ENCODE results near the gene STAT1.
"Not testable (repeated sequence)": the region's sequence is repeated elsewhere in the genome, so short reads cannot be mapped to it uniquely, and the experiment has no call there.

STAT1 gene

GRCh38 chr2:191006297-191006696, 7.7 kb downstream of the STAT1 start:
- DNase-seq, result no peak

DNA sequence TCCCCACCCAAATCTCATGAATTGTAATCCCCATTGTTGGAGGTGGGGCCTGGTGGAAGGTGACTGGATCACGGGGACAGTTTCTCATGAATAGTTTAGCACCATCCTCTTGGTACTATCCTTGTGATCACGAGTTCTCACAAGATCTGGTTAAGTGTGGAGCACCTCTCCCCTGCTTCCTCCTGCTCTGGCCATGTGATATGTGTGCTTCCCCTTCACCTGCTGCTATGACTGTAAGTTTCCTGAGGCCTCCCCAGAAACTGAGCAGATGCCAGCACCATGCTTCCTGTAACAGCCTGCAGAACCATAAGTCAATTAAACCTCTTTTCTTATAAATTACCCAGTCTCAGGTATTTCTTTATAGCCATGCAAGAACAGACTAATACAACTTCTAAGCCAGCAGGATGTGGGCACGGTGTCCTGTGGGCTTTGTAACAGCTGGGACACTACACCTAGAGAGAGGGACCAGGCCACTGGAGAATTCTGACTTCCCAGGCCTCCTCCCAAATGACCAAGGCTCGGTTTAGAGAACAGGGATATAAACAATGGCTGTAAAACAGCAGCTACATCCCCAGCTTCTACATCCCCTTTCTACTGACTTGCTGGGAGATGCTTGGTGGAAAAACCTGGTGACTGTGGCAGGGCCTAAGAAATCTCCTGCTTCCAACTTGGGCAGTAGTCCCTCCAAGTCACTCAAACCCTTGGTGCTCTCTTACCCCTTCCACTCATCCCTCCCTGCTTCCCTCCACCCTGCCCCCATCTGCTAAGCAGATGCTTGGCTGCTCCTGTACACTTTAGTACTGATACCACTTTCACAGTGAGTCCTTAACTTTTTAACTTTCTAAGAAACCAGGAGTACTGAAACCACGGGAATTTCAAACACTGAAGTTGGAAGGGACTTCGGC, 10.3 kb downstream of the STAT1 start:
- no peak for DNase-seq

- DNase-seq, result no peak
Measured at GRCh38 chr2:191001624-191002023, 12.3 kb downstream of the STAT1 start.

DNA sequence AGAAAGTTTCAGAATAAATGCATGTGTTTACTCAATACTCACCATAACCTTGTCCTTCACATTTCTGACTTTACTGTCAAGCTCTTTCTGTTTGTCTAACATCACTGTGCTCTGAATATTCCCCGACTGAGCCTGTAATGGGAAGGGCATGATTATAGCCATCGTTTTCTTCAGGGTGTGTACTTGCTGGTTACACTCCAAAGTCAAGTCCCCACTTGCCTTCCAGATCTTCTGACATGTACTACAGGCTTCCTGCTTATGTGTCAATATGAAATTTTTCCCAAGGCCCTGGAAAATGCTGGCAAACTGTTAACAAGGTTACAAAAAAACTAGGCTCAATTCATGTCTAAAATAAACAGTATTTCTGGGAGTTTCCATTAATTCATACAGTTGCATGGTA, 12.9 kb downstream of the STAT1 start:
- no peak for DNase-seq

DNA sequence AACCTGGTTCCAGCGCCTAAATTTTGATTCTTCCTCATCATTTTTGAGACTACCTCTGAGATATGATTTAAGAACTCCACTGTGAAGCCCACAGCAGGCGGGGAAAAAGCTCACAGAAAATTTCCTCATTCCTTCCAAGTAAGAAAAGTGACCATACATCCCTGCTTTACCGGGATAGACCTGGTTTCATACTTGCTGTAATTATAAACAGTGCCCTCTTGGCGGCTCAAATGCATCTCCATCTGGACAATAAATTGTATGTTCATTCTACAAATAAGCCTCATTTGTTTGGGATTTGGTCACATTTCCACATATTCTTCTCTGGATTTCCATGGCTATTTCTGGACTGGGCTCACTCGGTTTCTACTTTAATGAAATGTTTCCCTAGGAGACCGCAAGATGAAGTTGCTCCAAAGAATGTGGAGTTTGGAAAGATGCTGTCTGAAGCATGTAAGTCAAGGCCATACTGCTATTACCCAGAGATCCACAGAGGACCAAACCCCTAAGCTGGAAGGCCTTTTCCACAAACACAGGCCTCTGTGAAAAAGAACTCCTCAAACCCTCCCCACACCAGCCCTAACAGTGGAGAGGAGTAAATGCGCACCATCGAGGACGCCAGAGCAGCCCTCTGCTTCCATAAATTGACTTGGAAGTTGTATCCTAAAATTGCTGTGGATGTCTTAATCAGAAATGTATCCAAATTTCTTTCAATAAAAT, 13.9 kb downstream of the STAT1 start:
- DNase-seq, result no peak

- DNase-seq, result no peak
Measured at GRCh38 chr2:190999058-190999457, 14.9 kb downstream of the STAT1 start.

- DNase-seq, result no peak
Measured at GRCh38 chr2:190997526-190998113, 16.4 kb downstream of the STAT1 start.

DNA sequence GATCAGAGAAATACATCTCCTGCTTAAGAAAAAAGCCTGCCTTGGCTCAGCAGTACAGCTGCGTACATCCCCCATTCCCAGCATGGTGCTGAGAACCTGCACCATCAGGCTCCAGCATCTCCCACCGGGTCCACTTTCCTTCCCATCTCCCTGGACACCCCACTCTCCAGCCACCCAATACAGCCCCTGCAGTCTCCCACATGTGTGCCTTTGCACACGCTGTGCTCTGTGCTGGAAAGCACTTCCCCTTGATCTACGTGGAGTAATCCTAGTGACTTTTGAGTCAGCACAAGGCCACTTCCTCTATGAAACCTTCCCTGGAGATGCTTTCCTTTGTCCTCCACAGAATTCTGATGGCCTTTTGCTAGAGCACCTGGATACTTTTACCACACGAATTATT, 17.0 kb downstream of the STAT1 start:
- DNase-seq, result no peak

GRCh38 chr2:190996338-190996946, 17.5 kb downstream of the STAT1 start:
- no peak for DNase-seq

- not testable (repeated sequence) for DNase-seq
Measured at GRCh38 chr2:190995315-190995714, 18.7 kb downstream of the STAT1 start.

GRCh38 chr2:190994148-190994547, 19.8 kb downstream of the STAT1 start:
- no peak for DNase-seq

DNA sequence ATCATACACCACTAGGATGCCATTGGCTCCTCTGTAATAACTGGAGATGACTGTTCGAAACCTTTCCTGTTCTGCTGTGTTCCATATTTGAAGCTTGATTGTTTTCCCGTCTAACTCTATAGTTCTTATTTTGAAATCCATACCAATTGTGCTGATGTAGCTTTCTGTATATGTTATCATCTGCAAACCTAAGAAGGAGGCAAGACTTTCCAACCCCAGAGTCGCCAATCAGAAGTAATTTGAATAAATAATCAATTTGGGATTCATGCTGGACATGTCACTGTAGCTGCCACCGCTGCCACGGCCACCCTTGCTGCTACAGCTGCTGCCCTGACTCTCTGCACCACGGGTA, 20.7 kb downstream of the STAT1 start:
- DNase-seq, result no peak

DNA sequence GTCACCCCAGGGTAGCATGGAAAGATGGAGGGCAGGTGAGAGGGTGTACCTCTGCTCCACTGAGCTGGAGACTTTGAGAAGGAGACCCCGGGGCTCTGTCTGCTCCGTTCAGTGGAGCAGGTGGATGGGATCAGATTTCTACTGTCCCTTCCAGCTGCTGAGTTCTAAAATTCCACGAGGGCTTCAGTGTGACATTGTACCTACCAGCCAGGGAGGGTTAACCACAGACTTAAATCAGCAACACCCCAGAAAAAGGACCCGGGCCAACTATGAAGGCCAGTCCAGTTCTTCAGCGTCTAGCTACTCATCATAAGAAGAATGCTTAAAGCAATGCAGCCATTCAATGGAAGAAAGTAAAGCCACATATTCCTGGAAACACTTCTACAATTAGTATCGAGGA, 23.8 kb downstream of the STAT1 start:
- DNase-seq, result no peak

GRCh38 chr2:190988910-190989309, 25.1 kb downstream of the STAT1 start:
- no peak for DNase-seq

DNA sequence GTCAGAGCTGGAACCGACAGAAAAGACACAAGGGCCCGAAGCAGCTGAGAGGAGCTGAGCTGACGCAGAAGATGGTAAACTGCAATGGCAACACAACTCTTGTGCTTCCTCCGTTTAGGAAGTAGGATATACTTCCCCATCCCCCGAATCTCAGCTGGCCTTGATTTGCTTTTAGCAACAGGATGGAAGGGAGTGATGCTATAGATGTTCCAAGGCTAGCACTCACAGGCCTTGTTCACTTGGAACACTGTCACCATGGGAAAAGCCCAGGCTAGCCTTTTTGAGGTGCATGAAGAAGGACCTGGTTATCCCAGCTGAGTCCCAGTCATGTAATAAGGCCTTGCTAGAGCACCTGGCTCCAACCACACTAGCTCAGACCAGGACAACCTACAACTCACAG, 26.0 kb downstream of the STAT1 start:
- no peak for DNase-seq

DNA sequence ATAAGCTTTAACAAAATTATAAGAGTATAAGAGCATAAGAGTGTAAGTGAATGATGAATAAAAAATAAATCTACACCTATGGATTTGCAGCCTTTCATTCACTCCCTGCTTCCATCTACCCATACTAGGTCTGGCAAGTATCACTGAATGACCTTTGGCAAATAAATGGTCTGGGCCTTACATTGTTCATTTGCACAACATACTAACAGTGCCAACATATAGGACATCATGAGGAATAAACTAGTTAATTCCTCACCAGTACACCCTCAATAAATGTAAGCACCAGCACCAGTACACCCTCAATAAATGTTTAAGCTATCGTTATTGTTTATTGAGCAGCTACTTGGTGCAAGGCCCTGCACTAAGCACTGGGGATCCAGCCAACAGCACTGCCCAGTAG, 26.9 kb downstream of the STAT1 start:
- no peak for DNase-seq

DNA sequence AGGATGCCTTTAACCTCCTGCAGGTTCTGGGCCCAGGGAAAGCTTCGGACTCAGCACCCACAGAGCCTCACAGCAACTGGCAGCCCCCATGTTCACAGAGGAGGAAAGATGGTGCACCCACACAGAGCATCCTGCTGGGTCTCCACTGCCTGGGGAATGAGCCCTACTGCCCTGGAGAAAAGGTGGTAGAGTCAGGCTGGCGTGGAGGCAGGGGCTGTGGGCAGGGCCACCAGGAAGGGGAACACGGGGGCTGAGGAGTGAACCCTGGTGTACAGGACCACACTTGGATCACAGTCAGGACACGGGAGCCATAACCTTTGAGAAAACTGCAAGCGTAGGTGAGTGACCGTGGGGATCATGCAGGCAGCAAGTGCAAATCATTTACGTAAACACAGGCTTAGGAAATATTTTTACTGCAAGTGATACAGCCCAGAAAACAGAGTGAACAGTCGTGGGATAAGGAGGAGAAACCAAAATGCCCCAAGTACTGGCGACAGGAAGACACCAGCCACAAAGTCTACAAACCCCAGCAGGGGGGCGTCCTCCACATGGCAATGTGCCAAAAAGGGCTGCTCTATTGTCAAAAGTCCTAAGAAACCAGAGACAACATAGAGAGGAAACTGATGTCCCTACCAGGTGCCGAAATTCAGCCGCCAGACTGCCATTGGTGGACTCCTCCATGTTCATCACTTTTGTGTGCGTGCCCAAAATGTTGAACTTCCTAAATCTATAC, 27.6 kb downstream of the STAT1 start:
- no peak for DNase-seq

DNA sequence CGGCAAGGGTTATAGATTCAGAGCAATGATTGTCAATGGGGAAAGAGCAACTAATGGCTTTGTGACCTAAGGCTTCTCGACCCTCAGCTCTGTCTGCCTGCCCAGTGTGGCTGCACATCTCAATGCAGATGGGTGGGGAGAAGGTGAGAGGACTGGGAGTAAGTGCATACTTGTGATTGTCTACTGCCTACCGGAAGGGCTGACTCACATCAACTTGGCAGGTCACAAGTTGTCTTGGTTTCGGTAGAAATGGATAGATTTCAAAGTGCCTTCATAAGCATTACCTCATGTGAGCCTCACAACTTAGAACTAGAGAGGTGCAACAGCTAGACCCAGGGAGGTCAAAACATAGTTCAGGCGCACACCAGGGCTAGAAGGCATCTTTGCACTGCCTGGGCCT, 29.4 kb downstream of the STAT1 start:
- DNase-seq, result no peak

- no peak for DNase-seq
Measured at GRCh38 chr2:190982262-190983034, 31.5 kb downstream of the STAT1 start.

GRCh38 chr2:190981733-190982132, 32.2 kb downstream of the STAT1 start:
- no peak for DNase-seq

DNA sequence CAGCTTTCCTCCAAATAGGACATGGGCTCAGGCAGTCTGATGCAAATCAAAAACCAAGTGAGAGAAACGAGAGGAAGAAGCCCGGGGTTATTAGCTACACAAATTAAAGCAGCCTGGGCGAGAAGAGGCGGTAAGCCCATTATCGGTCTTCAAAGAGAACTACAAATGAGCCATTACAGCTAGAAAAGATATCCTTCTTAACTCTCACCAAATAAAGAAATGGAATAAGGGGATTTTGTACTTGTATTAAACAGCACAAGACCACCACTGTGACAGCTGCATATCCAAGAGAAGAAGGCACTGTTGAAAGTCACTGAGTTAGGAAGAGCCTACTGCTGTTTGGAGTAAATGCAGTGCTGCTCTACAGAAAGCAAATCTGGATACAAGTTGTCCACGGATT, 32.6 kb downstream of the STAT1 start:
- DNase-seq, result no peak

- no peak for DNase-seq
Measured at GRCh38 chr2:190980630-190981209, 33.3 kb downstream of the STAT1 start.

All from activated CD8-positive, alpha-beta memory T cell treated with anti-CD3 and anti-CD28 coated beads for 24 hours (primary cell).